AG08395 (cell line): ENCODE data around the gene TMPRSS2.
"Not testable (repeated sequence)": the region's sequence is repeated elsewhere in the genome, so short reads cannot be mapped to it uniquely, and the experiment has no call there.

ENCODE experiments used
- DNase-seq: peaks from one replicate; pipeline ENCODE4 v3.0.0; 2012; ENCODE audit warnings: mixed read lengths, low spot score

The TMPRSS2 gene

GRCh38 chr21:41426676-41427404, 81.1 kb downstream of the TMPRSS2 start:
- no peak for DNase-seq

- DNase-seq, result peak; percentile 26
These were observed 81.8 kb downstream of the TMPRSS2 start, which contains the start of gene MX1 for GRCh38 chr21:41425954-41426675. TSS of gene MX1 (plus strand) at chr21:41426239. CDS start at chr21:41432071, 5,832 bp downstream.

- DNase-seq, result no peak
These were observed 82.4 kb downstream of the TMPRSS2 start for GRCh38 chr21:41425588-41425953.

- not testable (repeated sequence) for DNase-seq
These were observed 84.7 kb downstream of the TMPRSS2 start for GRCh38 chr21:41423305-41423636.

GRCh38 chr21:41422546-41423304, 85.2 kb downstream of the TMPRSS2 start:
- DNase-seq, result no peak

GRCh38 chr21:41420998-41421397, 87.0 kb downstream of the TMPRSS2 start:
- DNase-seq, result not testable (repeated sequence)

GRCh38 chr21:41419921-41420862, 87.8 kb downstream of the TMPRSS2 start:
- peak; percentile 87 for DNase-seq

- DNase-seq, result no peak
These were observed 88.8 kb downstream of the TMPRSS2 start for GRCh38 chr21:41418956-41419680.

GRCh38 chr21:41418393-41418792, 89.6 kb downstream of the TMPRSS2 start:
- DNase-seq, result no peak

- not testable (repeated sequence) for DNase-seq
These were observed 90.5 kb downstream of the TMPRSS2 start for GRCh38 chr21:41417505-41417904.
